ENCODE data around the gene ALK. TPM values are rescaled to one million over a fixed set of nuclear protein-coding genes. Genes with fewer than 3 reads are reported as not detected.

Gene ALK
- total RNA-seq, 1 donor from 2014 or later: not detected

GRCh38 chr2:29253026-29253425, 668.4 kb downstream of the ALK start:
- DNase-seq (ENCODE audit: low spot score in 2 of 2): no peak
- TF ChIP-seq, protein P1, sequence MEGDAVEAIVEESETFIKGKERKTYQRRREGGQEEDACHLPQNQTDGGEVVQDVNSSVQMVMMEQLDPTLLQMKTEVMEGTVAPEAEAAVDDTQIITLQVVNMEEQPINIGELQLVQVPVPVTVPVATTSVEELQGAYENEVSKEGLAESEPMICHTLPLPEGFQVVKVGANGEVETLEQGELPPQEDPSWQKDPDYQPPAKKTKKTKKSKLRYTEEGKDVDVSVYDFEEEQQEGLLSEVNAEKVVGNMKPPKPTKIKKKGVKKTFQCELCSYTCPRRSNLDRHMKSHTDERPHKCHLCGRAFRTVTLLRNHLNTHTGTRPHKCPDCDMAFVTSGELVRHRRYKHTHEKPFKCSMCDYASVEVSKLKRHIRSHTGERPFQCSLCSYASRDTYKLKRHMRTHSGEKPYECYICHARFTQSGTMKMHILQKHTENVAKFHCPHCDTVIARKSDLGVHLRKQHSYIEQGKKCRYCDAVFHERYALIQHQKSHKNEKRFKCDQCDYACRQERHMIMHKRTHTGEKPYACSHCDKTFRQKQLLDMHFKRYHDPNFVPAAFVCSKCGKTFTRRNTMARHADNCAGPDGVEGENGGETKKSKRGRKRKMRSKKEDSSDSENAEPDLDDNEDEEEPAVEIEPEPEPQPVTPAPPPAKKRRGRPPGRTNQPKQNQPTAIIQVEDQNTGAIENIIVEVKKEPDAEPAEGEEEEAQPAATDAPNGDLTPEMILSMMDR (IDR thresholded peaks at IDR 0.05): no peak
- intact Hi-C loops (cut with DNase I): no loop called here
- Histone ChIP-seq H3K36me3 (no peaks in the 10 kb centered on the region), H3K4me3 (no peak overlapping the region), H3K27ac (no peak overlapping the region), H3K27me3 (no peaks in the 10 kb centered on the region), H3K9me3 (no peaks in the 10 kb centered on the region), H3K4me1 (no peaks in the 10 kb centered on the region)

- Histone ChIP-seq H3K4me3 (no peak overlapping the region), H3K27me3 (no peaks in the 10 kb centered on the region), H3K27ac (no peak overlapping the region), H3K4me1 (no peaks in the 10 kb centered on the region), H3K9me3 (no peaks in the 10 kb centered on the region), H3K36me3 (no peaks in the 10 kb centered on the region)
- intact Hi-C loops (cut with DNase I): no loop called here
- TF ChIP-seq, protein P1 (IDR thresholded peaks at IDR 0.05): no peak
- DNase-seq (ENCODE audit: low spot score in 2 of 2): no peak
These were observed 670.0 kb downstream of the ALK start for GRCh38 chr2:29251406-29251805.

DNA sequence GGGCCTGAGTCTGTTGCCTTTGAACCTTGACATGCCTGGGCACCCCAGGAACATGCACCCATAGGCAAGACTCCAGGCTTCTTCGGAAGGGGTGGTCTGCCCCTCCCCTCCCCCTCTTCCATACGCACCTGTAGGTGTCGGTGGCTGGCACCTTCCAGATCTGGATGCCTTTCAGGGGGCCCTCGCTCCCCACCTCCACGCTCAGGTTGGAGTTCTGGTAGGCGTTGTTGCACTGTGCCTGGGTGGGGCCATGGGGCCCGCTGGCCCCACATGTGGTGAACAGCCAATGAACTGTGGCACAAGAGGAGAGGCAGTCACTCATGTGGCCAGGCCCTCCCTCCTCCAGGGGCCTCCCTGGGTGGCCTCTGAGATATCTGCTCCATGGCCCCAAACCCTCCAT, 670.4 kb downstream of the ALK start:
- Histone ChIP-seq H3K4me1 (no peaks in the 10 kb centered on the region), H3K4me3 (no peak overlapping the region), H3K36me3 (no peaks in the 10 kb centered on the region), H3K9me3 (no peaks in the 10 kb centered on the region), H3K27me3 (no peaks in the 10 kb centered on the region), H3K27ac (no peak overlapping the region)
- TF ChIP-seq, protein P1 (IDR thresholded peaks at IDR 0.05): no peak
- intact Hi-C loops (cut with DNase I): no loop called here
- no peak for DNase-seq (ENCODE audit: low spot score in 2 of 2)

DNA sequence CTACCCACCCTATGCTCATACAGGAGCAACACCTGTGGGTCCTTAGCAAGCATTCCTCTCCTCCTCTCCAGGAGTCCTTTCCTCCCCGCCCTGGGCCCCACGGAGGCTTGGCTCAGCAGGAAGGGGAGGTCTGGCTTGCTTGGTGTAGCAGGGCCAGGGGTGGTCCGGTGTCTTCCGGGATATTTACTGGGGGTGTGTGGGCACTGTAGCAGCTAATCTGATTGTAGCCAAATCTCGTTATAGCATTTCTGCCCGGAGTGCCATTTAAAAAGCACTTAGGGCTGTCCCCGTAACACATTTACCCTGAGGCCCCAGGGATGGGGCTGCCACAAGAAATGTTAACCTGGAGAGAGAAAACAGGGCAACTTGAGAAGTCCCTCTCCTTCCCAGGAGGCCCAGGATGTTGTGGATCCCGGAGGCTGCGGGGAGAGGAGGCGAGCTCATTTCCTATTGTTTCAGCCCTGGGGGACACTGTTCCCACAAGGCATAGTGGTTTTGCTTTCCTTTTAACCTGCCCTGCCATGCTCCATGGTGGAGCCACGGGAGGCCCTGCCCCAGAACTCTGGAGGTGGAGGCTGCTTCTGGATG, 671.6 kb downstream of the ALK start:
- TF ChIP-seq, protein P1 (IDR thresholded peaks at IDR 0.05): no peak
- no peaks in the 10 kb centered on the region for H3K4me1 ChIP-seq
- no peak overlapping the region for H3K4me3 ChIP-seq
- no peak overlapping the region for H3K27ac ChIP-seq
- no peaks in the 10 kb centered on the region for H3K9me3 ChIP-seq
- intact Hi-C loops (cut with DNase I): no loop called here
- no peaks in the 10 kb centered on the region for H3K27me3 ChIP-seq
- H3K36me3 ChIP-seq: no peaks in the 10 kb centered on the region
- DNase-seq (ENCODE audit: low spot score in 2 of 2): no peak

- Histone ChIP-seq H3K27ac (no peak overlapping the region), H3K4me3 (no peak overlapping the region), H3K36me3 (no peaks in the 10 kb centered on the region), H3K27me3 (no peaks in the 10 kb centered on the region), H3K4me1 (no peaks in the 10 kb centered on the region), H3K9me3 (no peaks in the 10 kb centered on the region)
- TF ChIP-seq, protein P1 (IDR thresholded peaks at IDR 0.05): no peak
- intact Hi-C loops (cut with DNase I): no loop called here
- DNase-seq (ENCODE audit: low spot score in 2 of 2): no peak
These were observed 674.0 kb downstream of the ALK start for GRCh38 chr2:29247336-29247914.
